G401 (cell line): ENCODE results near the gene DDAH1. TPM values are rescaled to one million over a fixed set of nuclear protein-coding genes. Genes with fewer than 3 reads are reported as not detected.
"Not testable (repeated sequence)": the region's sequence is repeated elsewhere in the genome, so short reads cannot be mapped to it uniquely, and the experiment has no call there.

Experiments used
- DNase-seq: peaks from one replicate; pipeline ENCODE4 v3.0.0-alpha.2; 2015; ENCODE audit warnings: low spot score
- in situ Hi-C: cut with HindIII; loops from 2 replicates; pipeline ENCODE4 v1.10.0; 2016; ENCODE audit warnings: low sequenced_read_pairs, mixed read lengths
- total RNA-seq: library from RNA; depleted of rRNA; stranded (reverse); fragments of >200 nt; shearing (Covaris generic); gene quantifications from 2 replicates; pipeline ENCODE4 v1.2.3, GENCODE V29; 2014; rRNA removed

The DDAH1 gene
- total RNA-seq = 38.1 and 47.8 TPM in 2 replicates

GRCh38 chr1:85465099-85465785, at the start of gene DDAH1:
TSS of gene DDAH1 (minus strand) at chr1:85465159. CDS start at chr1:85465045, 114 bp downstream.
- in situ Hi-C loops = no loop called here
- peak; percentile 73 for DNase-seq

DNA sequence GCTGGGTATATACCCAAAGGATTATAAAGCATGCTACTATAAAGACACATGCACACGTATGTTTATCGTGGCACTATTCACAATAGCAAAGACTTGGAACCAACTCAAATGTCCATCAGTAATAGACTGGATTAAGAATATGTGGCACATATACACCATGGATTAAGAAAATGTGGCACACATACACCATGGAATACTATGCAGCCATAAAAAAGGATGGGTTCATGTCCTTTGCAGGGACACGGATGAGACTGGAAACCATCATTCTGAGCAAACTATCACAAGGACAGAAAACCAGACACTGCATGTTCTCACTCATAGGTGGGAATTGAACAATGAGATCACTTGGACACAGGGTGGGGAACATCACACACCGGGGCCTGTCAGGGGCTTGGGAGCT, 49.0 kb upstream of the DDAH1 start:
- in situ Hi-C loops, DNase-seq: not testable (repeated sequence)

- in situ Hi-C loops = no loop called here
- no peak for DNase-seq
Observed at GRCh38 chr1:85504417-85504816, 39.5 kb upstream of the DDAH1 start.

DNA sequence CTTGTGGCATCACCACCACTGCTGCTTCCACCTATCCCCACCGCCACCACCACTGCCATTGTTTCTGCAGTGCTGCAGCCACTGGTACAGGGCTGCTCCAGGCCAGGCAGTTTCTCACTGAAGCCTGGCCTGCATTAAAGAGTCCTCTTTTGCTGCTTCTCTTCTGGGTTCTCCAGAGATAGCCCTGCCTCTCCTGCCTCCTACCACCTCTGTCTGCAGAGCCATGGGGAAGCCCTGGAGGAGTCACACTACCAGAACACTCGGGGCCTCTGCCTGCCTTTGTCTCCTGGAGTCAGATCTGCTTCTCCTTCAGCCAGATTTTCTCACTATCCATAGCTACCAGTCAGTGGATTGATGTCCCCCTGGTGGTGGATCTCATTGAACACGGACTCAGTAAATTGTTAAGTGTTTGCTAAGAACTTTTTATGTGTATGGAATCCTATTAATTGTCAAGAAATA, 37.7 kb upstream of the DDAH1 start:
- in situ Hi-C loops = no loop called here
- DNase-seq = peak; percentile 52

DNA sequence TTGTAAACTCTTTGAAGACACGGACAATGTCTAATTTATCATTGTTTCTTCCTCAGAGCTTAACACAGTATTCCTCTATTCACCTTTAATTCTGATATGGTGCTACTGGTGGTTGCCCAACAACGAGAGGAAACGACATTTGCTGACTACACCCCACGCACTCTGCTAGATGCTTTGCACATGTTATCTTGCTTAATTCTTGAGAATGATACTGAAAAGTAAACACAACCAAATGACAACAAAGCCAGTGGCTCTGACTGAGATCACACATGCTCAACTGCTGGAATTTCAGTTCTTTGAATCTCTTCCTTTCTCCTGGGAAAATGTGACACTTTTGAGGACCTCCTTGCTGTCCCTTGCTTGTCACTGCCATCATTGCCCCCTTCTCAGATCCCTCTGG, 37.2 kb upstream of the DDAH1 start:
- DNase-seq = no peak
- in situ Hi-C loops = no loop called here

GRCh38 chr1:85501355-85501898, 36.5 kb upstream of the DDAH1 start:
- in situ Hi-C loops = no loop called here
- DNase-seq = no peak

GRCh38 chr1:85496941-85497582, 32.1 kb upstream of the DDAH1 start:
- no peak for DNase-seq
- in situ Hi-C loops = no loop called here

DNA sequence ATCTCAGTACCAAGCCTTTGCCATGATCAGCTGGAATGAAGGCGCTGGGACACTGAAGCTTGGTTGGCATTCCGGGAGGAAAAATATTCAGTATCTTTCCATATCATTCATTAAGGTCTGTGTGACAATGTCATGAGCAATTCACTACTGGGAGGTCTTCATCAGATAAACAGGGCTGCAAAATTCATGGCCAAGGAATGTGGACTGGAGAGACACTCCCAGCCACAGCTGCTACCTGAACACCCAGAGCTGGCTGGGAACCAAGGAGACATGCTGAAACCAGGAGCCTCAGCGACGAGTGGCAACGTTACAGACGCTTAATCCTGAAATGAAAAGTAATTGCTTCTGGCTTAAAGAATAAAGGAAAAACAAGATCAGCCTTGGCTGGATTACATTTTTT, 30.6 kb upstream of the DDAH1 start:
- in situ Hi-C loops = no loop called here
- no peak for DNase-seq

- peak; percentile 25 for DNase-seq
- in situ Hi-C loops = no loop called here
Observed at GRCh38 chr1:85494904-85495266, 29.9 kb upstream of the DDAH1 start.

DNA sequence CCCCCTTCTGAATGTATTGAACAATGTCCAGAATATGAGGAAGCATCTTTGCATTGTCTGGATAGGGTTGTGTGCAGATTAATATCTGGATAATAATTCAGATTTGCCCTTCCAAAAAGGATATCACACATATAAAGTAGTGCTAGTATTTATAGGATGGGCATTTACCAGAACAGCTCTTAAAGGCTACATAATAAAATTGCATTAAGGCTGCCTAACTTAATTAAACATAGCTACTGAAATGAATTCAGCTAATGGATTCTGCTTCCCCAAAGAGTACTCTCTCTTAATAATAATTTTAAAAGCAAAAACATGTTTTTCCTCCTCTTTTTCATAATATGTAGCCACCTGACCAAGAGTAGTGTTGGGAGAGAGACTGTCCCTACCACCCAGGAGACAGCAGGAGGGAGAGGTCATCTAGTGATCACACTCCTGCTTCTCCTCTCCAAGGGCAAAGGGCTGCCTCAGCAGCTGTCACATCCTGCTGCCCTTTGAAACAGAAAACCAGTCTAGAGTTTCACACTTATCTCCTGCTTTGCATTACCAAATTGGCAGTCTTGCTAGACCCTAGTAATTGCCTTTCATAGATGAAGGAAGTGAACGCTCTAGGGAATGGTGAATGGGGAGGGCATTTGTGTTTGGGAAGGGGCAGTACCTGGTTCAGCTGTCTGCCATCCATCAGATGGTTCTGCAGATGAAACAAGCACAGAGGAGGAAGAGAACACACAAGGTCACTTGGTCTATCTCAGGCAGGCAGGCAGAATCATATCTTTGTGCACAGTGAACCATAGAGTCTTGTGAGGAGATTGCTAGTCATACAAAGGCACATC, 29.3 kb upstream of the DDAH1 start:
- no peak for DNase-seq
- in situ Hi-C loops = no loop called here

- no peak for DNase-seq
- in situ Hi-C loops = no loop called here
Observed at GRCh38 chr1:85490270-85490985, 25.5 kb upstream of the DDAH1 start.

GRCh38 chr1:85488126-85488525, 23.2 kb upstream of the DDAH1 start:
- in situ Hi-C loops = no loop called here

GRCh38 chr1:85485516-85485915, 20.6 kb upstream of the DDAH1 start:
- no peak for DNase-seq
- in situ Hi-C loops = no loop called here

More at GRCh38 chr1:85488126-85488525, 23.2 kb upstream of the DDAH1 start:
- no peak for DNase-seq

- no peak for DNase-seq
- in situ Hi-C loops = no loop called here
Observed at GRCh38 chr1:85484716-85485115, 19.8 kb upstream of the DDAH1 start.

GRCh38 chr1:85484264-85484663, 19.3 kb upstream of the DDAH1 start:
- in situ Hi-C loops = no loop called here
- no peak for DNase-seq

- in situ Hi-C loops = no loop called here
- DNase-seq = no peak
Observed at GRCh38 chr1:85481688-85482087, 16.7 kb upstream of the DDAH1 start.

GRCh38 chr1:85480566-85480965, 15.6 kb upstream of the DDAH1 start:
- in situ Hi-C loops = no loop called here
- no peak for DNase-seq

- no peak for DNase-seq
- in situ Hi-C loops = no loop called here
Observed at GRCh38 chr1:85479491-85479890, 14.5 kb upstream of the DDAH1 start.

DNA sequence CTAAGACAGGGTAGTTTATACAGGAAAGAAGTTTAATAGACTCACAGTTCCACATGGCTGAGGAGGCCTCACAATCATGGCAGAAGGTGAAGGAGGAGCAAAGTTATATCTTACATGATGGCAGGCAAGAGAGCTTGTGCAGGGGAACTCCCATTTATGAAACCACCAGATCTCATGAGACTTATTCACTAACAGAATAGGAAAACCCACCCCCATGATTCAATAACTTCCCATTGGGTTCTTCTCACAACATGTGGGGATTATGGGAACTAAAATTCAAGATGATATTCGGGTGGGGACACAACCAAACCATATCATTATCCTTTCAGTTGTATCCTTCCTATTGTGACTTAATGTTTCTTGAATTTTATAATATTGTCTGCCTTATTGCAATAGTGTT, 13.4 kb upstream of the DDAH1 start:
- no peak for DNase-seq
- in situ Hi-C loops = no loop called here
